SK-N-SH treated with all-trans-retinoic acid at 6 μM for 48 hours (cell line): Measurements from ENCODE around the gene PROKR1.

Experiments
- ARNTL ChIP-seq: fragments of 450-650 bp; formaldehyde crosslinking; IDR thresholded peaks from 2 replicates; pipeline ENCODE4 v1.5.0; 2020; ENCODE audit warnings: low read depth, mild to moderate bottlenecking, moderate library complexity, borderline replicate concordance
- OSR1 ChIP-seq: fragments of 250-450 bp; sonication (Bioruptor Pico); IDR thresholded peaks from 2 replicates; pipeline ENCODE4 v1.8.0; 2022; ENCODE audit warnings: moderate library complexity, mild to moderate bottlenecking, inconsistent platforms
- TCF4 ChIP-seq: fragments of 250-450 bp; sonication (Bioruptor Pico); IDR thresholded peaks from 2 replicates; pipeline ENCODE4 v1.8.0; 2021; ENCODE audit warnings: mild to moderate bottlenecking, moderate library complexity, borderline replicate concordance
- TSHZ2 ChIP-seq: fragments of 250-450 bp; sonication (Bioruptor Pico); IDR thresholded peaks from 2 replicates; pipeline ENCODE4 v1.5.0; 2020; ENCODE audit warnings: mild to moderate bottlenecking, moderate library complexity
- ZFP30 ChIP-seq: fragments of 450-650 bp; formaldehyde crosslinking; IDR thresholded peaks from 2 replicates; pipeline ENCODE4 v1.5.0; 2022; ENCODE audit warnings: mild to moderate bottlenecking, moderate library complexity

GRCh38 chr2:68603059-68603458 is 40.3 kb upstream of the PROKR1 start:
- TF ChIP-seq OSR1, result no peak
- no peak for TF ChIP-seq ZFP30 (CRISPR knock-in tag)
- no peak for TF ChIP-seq TCF4
- no peak for TF ChIP-seq TSHZ2 (CRISPR knock-in tag)
- TF ChIP-seq ARNTL (CRISPR knock-in tag), result no peak
